22Rv1 (cell line): ENCODE results near the gene CDKAL1.

ENCODE experiments used
- H3K27ac ChIP-seq: fragments of 450-650 bp; 2 replicates; pipeline ENCODE4 v1.5.1; 2017
- ZFX ChIP-seq: fragments of 450-650 bp; IDR thresholded peaks from 2 replicates; pipeline ENCODE4 v1.6.1; 2017; ENCODE audit warnings: antibody characterized with exemption, borderline replicate concordance
- TF ChIP-seq, protein P1 (sequence below): fragments of 450-650 bp; IDR thresholded peaks from 2 replicates; pipeline ENCODE4 v1.5.1; 2017; ENCODE audit warnings: mild to moderate bottlenecking

CDKAL1 gene

DNA sequence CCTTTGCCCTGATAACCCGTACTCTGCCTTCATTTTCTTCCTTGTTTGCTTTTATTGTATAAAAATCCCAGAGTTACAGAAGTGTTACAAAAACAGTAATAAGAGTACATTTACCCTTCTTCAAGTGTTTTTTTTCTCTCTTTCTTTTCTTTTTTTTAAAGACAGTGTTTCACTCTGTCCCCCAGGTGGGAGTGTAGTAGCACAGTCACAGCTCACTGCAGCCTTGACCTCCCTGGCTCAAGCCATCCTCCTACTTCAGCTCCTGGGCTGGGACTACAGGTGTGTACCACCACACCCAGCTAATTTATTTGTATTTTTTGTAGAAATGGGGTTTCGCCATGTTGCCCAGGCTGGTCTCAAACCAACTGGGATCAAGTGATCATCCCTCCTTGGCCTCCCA is 402.7 kb downstream of the CDKAL1 start:
- TF ChIP-seq, protein P1, sequence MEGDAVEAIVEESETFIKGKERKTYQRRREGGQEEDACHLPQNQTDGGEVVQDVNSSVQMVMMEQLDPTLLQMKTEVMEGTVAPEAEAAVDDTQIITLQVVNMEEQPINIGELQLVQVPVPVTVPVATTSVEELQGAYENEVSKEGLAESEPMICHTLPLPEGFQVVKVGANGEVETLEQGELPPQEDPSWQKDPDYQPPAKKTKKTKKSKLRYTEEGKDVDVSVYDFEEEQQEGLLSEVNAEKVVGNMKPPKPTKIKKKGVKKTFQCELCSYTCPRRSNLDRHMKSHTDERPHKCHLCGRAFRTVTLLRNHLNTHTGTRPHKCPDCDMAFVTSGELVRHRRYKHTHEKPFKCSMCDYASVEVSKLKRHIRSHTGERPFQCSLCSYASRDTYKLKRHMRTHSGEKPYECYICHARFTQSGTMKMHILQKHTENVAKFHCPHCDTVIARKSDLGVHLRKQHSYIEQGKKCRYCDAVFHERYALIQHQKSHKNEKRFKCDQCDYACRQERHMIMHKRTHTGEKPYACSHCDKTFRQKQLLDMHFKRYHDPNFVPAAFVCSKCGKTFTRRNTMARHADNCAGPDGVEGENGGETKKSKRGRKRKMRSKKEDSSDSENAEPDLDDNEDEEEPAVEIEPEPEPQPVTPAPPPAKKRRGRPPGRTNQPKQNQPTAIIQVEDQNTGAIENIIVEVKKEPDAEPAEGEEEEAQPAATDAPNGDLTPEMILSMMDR = no peak
- no peak for TF ChIP-seq ZFX
- H3K27ac ChIP-seq = no peak overlapping the region

DNA sequence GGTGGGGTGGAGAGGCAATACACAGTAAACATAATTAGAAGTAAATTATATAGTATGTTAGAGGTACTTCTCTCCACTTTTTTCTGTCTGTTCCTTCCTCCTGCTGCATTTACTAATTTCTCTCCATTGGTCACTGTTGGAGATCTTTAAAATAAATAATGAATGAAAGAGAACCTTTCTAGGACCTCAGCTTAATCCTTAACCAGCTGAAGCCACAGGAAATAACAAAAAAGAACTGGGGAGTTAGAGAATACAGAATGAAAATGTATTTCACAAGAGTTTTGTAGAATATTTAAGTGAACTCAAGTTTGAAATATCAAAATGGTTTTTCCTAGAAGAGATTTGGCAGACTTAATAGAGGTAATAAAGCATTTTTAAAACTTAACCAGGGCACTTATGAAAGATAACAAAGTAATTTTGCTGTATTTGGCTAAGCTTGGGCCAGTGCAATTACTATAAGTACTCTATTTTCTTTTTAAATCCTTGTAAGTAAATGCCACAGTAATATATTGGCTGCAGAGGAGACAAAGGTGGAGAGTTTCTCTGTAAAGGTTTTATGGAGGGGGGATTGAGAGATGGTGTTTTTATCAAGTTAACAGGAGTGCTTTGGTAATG is 405.0 kb downstream of the CDKAL1 start:
- TF ChIP-seq, protein P1 = no peak
- TF ChIP-seq ZFX = no peak
- H3K27ac ChIP-seq = no peak overlapping the region

DNA sequence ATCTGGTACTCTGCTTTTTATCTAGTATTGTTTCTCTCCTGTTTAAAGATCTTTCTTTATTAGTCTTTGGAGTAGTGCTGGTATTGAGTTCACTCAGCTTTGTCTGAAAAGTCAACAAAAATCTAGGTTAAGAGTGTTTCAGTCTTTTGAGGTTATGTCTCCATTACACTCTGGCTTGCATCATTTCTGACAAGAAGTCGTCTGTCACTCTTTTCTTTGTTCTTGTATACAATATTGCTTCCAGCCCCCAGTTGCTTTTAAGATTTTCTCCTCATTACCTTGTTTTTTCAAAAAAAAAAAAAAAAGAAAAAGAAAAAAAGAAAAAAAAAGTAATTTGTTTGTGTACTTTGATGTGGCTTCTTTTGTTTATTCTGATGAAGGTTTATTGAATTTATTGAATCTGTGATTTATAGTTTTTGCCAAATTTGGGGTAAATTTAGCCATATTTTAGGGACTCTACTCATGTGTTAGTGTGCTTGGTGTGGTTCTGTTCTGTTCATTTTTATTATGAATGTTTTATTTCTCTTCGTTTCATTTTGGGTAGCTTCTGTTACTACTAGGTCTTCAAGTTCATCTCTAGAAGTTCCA is 408.9 kb downstream of the CDKAL1 start:
- no peak overlapping the region for H3K27ac ChIP-seq
- TF ChIP-seq, protein P1 = no peak

DNA sequence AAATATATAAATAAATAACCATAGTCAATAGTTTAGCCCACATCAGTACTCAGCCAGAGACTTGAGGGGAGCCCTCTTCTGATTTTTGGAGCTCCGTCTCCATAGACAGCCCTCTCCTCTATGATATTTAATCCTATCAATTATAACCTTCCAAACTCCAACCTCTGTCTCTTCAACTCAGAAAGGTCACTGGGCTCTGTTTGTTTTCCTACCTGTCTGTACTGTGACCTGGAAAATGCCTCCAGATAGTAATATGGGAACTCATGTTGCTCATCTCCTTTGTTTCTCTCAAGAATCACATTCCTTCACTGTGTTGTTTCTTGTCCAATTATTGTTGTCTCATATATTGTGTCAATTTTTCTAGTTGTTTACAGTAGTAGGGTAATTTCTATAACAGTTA is 409.7 kb downstream of the CDKAL1 start:
- no peak overlapping the region for H3K27ac ChIP-seq
- no peak for TF ChIP-seq ZFX
- TF ChIP-seq, protein P1 = no peak

DNA sequence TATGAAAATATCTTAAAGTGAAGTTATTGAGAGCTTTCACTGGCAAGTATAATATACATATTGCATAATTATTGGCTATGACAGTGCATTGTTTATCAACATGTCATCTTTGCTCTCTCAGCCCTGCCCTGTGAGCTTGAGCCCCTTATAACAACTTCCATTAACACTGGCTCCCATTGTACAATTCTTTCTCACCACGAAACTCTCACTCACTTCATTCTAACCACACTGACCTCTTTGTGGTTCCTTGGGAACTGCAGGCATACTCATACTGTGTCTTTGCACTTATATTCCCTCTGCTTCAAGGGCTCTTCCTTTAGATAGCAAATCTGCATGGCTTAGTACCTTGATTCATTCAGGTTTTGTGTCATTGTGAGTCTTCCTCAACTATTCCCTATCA is 411.8 kb downstream of the CDKAL1 start:
- no peak overlapping the region for H3K27ac ChIP-seq
- TF ChIP-seq, protein P1 = no peak
- TF ChIP-seq ZFX = no peak

DNA sequence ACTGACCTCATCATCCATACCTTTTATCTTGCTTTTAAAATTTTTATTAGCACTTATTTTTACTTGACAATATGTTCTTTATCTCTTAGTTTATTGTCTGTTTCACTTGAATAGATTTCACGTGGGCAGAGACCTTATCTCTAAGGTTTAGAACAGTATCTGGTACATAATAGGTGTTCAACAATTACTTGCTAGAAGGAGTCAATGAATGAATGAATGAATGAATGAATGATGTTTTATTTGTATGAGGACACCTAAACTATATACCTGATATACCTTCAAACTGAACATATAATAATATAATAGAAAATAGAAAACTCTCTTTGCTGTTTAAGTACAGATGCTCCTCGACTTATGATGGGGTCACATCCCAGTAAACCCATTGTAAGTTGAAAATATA is 412.6 kb downstream of the CDKAL1 start:
- TF ChIP-seq, protein P1 = no peak
- no peak for TF ChIP-seq ZFX
- no peak overlapping the region for H3K27ac ChIP-seq

DNA sequence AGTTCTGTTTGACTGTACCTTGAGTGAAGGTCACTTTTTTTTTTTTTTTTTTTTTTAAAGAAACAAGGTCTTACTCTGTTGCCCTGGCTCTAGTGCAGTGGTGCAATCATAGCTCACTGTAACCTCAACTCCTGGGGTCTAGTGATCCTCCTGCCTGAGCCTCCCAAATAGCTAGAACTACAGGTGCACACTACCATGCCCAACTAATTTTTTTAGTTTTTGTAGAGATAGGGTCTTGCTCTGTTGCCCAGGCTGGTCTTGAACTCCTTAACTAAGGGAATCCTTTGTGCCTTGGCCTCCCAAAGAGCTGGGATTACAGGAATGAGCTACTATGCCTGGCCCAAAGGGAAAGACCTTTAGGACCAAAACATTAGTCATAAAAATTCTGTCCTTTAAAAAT is 413.7 kb downstream of the CDKAL1 start:
- no peak for TF ChIP-seq ZFX
- TF ChIP-seq, protein P1 = no peak
- H3K27ac ChIP-seq = no peak overlapping the region
